Fibroblast of peridontal ligament (primary cell): ENCODE results near the gene IL17RB.

Experiments
- DNase-seq: peaks from one replicate; pipeline ENCODE4 v3.0.0-alpha.2; 2010; ENCODE audit errors: extremely low read depth

The IL17RB gene

GRCh38 chr3:53812434-53812833, 33.9 kb upstream of the IL17RB start:
- no peak for DNase-seq

DNA sequence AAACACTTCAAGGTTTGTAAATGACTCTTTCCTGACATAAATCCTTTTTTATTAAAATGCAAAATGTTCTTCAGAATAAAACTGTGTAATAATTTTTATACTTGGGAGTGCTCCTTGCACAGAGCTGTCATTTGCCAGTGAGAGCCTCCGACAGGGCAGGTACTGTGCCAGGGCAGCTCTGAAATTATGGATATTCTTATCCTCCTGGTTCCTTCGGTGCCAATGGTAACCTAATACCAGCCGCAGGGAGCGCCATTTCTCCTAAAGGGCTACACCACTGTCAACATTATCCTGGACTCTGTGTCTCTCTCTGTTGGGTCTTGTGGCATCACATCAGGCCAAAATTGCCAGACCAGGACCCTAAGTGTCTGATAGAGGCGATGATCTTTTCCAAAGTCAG, 33.1 kb upstream of the IL17RB start:
- DNase-seq = no peak

DNA sequence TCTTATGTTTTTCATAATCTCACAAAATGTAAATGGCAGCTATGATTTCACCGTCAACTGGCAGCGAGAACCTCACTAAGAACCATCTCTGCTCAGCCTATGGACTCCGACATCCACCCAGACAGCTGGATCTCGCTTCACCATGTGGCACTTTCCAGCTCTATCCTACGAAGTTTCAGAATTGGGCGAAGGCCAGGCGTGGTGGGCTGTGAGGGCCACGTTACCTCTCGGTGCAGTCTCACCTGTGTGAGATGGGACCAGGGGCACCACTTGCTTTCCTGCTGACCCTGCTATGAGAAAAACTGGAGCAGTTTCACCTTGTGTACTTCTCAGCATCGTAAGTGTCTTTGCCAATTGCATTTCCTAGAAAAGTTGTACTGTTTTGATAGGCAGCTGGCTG, 32.5 kb upstream of the IL17RB start:
- DNase-seq = no peak

- no peak for DNase-seq
Measured at GRCh38 chr3:53815067-53815466, 31.3 kb upstream of the IL17RB start.

GRCh38 chr3:53815651-53816050, 30.7 kb upstream of the IL17RB start:
- no peak for DNase-seq

DNA sequence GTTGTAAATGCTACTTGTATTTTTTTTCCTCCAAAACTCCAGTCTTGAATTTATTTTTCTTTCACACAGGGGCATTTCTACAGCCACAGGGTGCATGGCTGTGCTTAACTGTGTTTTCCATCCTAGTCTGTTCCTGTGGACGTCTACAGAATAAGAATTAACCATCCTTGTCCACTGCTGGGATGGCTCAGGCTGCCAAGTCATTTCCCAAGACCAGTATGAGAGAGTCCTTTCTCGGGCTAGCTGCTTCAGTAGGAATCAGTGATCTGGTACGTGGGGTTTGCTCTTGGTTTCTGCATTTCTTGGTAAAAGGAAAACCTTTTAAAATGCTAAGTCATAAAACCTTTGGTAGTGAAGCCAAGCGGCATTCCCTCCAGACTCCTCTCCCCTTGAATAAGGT, 29.9 kb upstream of the IL17RB start:
- DNase-seq = no peak

DNA sequence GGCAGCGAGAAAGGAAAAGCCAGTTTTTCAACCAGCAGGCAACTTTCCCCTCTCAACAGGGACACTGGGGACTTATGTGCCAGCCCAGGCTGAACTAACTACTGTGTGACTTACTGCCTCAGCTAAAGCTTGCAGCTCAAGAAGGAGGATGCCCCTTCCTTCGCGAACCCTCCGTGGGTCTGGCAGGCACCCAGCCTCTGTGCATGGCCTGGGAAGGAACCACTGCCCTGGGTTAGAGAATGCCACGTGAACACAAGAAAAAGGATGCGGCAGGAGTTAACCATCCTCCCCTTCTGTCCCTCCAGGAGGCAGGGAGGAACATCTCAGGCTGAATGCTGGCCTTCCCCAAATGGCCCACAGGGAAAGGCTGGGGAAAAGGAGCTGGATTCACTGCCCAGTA, 29.2 kb upstream of the IL17RB start:
- no peak for DNase-seq

GRCh38 chr3:53817809-53818208, 28.6 kb upstream of the IL17RB start:
- DNase-seq = no peak

DNA sequence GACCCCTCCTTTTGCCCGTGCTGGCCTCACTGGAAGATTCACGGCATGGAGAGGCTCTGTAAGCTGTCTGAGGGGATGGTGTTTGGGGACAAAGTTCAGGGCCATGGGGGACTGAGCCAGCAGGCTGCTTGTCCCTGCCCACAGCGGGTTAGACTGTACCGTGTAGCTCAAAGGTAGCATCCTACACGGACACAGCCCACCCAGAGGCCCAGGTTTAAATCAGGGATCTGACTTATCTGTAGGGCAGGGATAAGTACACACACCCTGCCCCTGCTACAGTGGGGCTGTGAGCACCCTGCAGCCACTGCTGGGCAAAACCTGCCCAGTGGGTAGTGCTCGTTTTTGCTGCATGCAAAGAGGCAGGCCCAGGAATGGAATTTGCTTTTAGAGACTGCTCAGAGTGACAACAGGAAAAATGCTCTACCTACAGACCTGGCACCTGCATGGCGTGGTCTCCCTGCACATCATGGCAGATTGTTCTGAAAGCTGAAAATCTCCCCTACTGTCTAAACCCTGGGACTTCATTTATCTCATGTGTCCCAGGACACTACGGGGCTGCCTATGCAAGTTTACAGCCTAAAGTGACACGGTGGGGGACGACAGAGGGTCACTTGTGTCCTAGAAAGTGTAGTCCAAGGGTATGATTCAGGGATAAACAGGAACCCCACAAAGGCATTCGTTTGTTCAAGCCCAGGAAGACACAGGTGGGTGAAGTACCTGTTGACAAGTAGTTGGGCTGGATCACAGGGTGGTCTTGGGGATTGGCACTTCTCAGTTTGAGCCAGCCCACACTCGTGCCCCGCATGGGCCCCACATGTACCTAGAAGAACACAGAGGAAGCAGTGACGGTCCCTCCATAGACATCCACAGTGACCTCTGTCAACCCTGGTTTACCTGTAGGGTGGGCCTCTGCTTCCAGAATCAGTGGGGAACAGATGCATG, 27.9 kb upstream of the IL17RB start:
- no peak for DNase-seq

DNA sequence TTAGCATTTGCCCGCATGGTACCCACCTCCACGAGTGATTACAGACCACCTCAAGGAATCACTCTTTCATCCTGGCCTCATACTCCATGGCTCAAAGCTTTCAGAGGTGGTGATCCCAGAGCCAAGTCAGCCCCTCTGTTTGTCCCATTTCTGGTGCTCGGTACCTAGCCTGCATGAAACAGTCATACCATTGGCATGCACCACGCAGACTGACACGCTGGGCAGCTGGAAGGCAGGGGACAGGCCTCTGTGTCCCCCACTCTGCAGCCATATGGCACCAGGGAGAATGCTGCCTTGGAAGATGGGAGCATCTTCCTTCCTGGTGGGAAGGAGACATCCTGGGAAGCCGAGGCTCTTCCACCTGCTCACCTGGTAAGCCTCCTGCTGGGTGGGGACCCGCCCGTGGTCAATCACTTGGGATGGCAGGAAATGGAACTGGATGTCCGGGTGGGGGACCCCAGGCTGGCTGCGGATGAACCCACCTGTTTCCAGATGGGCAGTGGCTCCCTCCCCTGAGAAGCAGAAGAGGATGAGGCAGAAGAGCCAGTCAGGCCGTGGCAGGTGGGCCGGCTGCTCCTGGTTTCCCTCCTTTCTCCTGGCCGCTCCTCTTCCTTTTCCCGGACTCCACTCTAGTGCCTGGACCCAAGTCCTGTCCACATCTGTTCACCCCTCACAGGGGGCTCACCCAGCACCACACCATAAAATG, 27.1 kb upstream of the IL17RB start:
- no peak for DNase-seq

GRCh38 chr3:53820084-53820483, 26.3 kb upstream of the IL17RB start:
- no peak for DNase-seq

DNA sequence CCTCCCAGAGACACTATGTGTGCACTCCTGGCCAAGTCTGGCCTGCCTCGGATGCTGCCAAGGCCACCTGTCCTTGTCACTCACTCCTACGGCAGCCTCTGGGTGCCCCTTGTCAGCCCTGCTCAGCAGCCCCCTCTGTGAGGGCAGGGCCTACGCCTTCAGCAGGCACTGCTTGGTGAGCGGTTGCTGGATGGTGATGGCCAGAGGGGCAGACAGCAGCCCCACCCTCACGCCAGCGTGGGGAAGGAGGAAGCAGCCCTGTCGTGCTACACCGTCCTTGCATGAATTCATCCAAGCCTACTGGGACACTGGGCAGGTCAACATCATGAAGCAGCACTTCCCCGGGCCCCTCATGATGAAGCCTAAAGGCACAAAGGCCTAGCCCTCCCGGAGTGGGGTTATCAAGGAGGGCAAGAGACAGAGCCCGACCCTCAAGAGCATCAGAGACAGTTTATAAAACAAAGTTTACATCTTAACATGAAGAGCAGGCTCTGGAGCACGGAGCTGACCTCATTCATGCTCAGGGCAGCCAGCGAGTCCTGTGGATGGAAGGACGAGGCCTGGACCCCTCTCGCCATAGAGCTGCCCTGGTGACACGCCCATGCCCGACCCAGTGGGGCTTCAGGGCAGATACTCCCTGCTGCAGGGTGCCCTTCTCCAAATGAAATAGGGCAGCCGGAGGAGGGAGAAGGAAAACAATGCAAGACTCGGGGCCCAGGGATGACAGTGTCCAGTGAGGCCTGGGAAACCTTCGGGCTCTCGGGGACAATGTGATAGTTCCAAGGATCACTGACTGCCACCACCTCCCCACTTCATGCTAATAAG, 25.4 kb upstream of the IL17RB start:
- DNase-seq = no peak

DNA sequence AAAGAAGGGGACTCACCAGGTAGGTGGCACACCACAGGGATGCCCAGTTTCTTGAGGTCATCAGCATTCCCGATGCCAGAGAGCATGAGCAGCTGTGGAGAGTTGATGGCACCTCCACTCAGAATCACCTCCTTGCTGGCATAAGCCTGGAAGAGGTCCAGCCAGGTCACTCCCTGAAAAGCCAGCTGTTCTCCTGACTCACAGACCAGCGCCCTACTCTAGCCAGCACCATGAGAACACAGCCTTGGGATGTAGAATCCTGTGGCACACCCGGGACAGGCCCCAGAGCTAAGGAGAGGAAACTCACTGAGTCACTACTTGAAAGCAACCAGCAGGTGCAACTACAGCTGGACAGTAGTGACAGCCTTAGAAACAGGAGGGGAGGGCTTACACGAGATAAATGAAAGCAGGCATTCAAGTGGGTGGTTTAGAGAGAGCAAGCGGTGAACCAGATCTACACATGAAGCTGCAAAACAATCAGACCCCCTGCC, 24.7 kb upstream of the IL17RB start:
- DNase-seq = no peak

DNA sequence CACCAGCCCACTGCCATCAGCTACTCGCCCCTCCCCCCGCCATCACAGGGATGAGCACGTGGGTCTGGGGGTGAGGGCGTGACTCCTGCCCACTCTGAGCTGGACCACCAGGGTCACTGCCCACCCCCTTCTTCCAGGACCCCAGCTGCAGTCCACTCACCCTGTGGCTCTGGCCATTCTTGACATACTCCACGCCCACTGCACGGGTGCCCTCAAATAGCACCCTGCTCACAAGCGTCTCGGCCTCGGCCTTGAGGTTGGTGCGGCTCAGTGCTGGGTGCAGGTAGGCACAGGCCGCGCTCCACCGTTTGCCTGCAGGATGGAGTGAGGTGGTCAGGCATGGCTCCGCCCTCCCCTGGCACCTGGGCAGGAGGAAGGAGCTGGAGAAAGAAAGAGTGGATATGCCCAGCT, 24.0 kb upstream of the IL17RB start:
- no peak for DNase-seq

- no peak for DNase-seq
Measured at GRCh38 chr3:53823026-53823955, 23.1 kb upstream of the IL17RB start.

GRCh38 chr3:53823956-53824657, 22.3 kb upstream of the IL17RB start:
- DNase-seq = no peak

GRCh38 chr3:53824795-53825194, 21.6 kb upstream of the IL17RB start:
- DNase-seq = no peak

DNA sequence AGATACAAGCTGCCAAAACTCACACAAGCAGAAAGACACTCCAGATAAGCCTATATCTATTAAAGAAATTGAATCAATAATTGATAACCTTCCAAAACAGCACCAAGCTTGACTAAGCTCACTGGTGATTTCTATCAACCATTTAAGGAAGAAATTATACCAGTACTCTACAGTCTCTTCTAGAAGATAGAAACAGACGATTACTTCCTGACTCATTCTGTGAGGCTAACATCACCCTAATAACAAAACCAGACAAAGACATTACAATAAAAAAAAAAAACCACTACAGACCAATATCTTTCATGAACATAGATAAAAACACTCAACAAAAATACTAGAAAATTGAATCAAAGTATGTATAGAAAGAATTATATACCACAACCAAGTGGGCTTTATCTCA, 20.3 kb upstream of the IL17RB start:
- no peak for DNase-seq

- no peak for DNase-seq
Measured at GRCh38 chr3:53828581-53828980, 17.8 kb upstream of the IL17RB start.

- DNase-seq = no peak
Measured at GRCh38 chr3:53829605-53830004, 16.8 kb upstream of the IL17RB start.
